ENCODE measurements around the gene THOC5. TPM values are rescaled to one million over a fixed set of nuclear protein-coding genes. Genes with fewer than 3 reads are reported as not detected.
A peak's percentile ranks its signal among the peaks of the same experiment; 100 is the strongest.
"Not testable (repeated sequence)": the region's sequence is repeated elsewhere in the genome, so short reads cannot be mapped to it uniquely, and the experiment has no call there.

Gene THOC5
- total RNA-seq, 2 donors from 2014 or later = 51.4 to 65.9 TPM

DNA sequence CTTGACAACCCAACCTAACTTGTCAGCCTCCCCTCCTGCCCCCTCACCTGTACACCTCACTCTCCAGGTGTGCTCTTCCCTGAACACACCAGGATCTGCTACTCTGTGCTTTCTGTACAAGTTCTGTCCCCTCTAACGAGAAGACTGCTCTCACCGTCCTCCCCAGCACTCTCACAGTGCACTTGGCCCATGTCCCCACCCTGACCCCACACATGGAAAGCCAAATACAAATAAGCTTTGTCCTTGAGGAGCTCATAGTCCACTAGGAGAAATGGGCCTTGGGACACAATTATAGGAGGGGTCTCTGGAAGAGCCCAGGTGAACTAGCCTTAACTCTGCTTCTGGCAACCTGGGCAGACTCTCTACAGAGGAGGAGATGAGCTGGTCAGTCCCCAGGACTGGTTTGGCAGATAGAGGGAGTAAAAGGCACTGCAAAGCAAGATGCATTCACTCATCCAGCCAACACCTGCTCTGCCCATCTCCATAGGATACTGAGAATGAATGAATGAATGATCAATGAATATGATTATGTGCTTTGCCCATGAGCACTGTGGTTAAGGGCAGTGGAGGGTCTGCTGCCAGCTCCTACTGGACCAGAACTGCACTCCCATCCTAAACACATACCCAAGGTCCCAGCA, 17.5 kb upstream of the THOC5 start:
- no peaks in the 10 kb centered on the region for H3K27me3 Mint-ChIP-seq
- no peak overlapping the region for H3K27ac Mint-ChIP-seq
- H3K9me3 Mint-ChIP-seq = no peaks in the 10 kb centered on the region
- H3K4me3 Mint-ChIP-seq = no peak overlapping the region
- ATAC-seq (replicated peaks) = no peak
- peaks cover 25% of the 10 kb centered on the region for H3K36me3 Mint-ChIP-seq (ENCODE audit: low read depth)
- no peaks in the 10 kb centered on the region for H3K4me1 Mint-ChIP-seq

DNA sequence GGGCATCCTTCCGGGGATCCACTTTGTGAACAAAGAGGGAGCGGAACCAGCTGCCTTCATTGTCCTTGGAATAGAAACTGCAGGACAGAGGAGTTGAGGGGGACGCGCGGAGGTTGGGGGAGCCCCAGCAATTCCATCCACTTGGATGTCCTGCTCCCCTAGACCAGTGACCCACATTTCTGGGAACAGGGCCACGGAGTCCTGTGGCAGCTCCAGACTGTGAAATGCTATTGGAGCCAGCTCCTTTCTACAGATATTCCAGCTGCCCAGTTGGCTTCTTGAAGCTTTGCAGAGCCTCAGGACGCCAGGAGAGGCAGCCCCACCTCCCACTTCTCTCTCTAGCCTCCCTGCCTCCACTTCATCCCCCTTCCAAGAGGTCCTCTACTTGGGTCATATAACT, 16.9 kb upstream of the THOC5 start:
- H3K27ac Mint-ChIP-seq = no peak overlapping the region
- no peaks in the 10 kb centered on the region for H3K4me1 Mint-ChIP-seq
- no peaks in the 10 kb centered on the region for H3K27me3 Mint-ChIP-seq
- peaks cover 25% of the 10 kb centered on the region for H3K36me3 Mint-ChIP-seq (ENCODE audit: low read depth)
- no peak overlapping the region for H3K4me3 Mint-ChIP-seq
- no peaks in the 10 kb centered on the region for H3K9me3 Mint-ChIP-seq
- ATAC-seq (replicated peaks) = no peak

DNA sequence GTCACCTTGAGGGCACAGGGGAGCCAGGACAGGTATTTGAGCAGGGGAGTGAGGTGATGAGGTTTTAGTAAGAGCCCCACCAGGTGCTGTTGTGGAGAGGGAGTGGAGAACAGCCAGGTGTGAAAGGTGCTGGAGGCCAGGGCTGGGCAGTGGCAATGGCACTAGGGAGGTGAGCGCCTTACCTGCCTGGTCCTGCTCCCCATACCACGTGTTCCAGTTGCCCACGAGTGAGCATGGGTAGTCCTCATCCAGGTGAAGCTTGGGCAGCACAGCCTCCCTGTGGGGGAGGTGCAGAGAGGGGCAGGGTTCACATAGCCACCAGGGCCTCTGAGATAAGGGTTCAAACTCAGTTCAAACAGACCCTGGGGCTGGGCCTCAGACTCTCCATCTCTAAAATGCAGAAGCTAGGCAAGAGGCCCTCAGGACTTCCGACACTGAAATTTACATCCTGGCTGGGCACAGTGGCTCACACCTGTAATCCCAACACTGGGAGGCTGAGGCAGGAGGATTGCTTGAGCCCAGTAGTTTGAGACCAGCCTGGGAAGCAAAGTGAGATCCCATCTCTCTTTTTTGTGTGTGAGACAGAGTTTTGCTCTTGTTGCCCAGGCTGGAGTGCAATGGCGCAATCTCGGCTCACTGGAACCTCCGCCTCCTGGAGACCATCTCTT, 15.6 kb upstream of the THOC5 start:
- no peak for ATAC-seq (replicated peaks)
- Mint-ChIP-seq H3K4me1 (no peaks in the 10 kb centered on the region), H3K27ac (peak overlapping the region; percentile 19), H3K27me3 (no peaks in the 10 kb centered on the region), H3K4me3 (no peak overlapping the region), H3K36me3 (ENCODE audit: low read depth) (peaks cover 34% of the 10 kb centered on the region), H3K9me3 (no peaks in the 10 kb centered on the region)

DNA sequence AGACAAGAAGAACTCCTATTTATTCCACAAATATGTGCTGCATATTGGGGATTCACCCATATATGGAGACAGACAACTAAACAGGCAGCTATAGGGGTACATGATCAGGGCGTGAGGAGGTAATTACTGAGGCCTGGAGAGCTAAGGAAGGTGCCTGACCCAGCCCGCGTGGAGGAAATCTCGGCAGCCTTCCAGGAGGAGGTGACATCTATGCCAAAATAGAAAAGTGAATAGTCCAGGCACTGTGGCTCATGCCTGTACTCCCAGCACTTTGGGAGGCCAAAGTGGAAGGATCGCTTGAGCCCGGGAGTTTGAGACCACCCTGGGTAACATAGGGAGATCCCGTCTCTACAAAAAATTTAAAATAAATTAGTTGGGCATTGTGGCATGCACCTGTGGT, 13.8 kb upstream of the THOC5 start:
- Mint-ChIP-seq H3K4me1 (no peaks in the 10 kb centered on the region), H3K36me3 (ENCODE audit: low read depth) (peaks cover 45% of the 10 kb centered on the region), H3K27me3 (no peaks in the 10 kb centered on the region), H3K9me3 (no peaks in the 10 kb centered on the region), H3K27ac (no peak overlapping the region), H3K4me3 (no peak overlapping the region)
- ATAC-seq (replicated peaks) = no peak

DNA sequence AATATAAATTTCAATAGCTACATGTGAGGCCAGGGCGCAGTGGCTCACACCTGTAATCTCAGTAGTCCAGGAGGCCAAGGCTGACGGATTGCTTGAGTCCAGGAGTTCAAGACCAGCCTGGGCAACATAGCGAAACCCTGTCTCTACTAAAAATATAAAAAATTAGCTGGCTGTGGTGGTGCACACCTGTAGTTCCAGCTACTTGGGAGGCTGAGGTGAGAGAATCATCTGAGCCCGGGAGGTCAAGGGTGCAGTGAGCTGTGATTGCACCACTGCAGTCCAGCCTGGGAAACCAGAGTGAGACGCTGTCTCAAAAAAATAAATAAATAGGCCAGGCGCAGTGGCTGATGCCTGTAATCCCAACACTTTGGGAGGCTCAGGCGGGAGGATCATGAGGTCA, 13.0 kb upstream of the THOC5 start:
- H3K27me3 Mint-ChIP-seq = not testable (repeated sequence)
- H3K36me3 Mint-ChIP-seq (ENCODE audit: low read depth) = peaks cover 53% of the 10 kb centered on the region

DNA sequence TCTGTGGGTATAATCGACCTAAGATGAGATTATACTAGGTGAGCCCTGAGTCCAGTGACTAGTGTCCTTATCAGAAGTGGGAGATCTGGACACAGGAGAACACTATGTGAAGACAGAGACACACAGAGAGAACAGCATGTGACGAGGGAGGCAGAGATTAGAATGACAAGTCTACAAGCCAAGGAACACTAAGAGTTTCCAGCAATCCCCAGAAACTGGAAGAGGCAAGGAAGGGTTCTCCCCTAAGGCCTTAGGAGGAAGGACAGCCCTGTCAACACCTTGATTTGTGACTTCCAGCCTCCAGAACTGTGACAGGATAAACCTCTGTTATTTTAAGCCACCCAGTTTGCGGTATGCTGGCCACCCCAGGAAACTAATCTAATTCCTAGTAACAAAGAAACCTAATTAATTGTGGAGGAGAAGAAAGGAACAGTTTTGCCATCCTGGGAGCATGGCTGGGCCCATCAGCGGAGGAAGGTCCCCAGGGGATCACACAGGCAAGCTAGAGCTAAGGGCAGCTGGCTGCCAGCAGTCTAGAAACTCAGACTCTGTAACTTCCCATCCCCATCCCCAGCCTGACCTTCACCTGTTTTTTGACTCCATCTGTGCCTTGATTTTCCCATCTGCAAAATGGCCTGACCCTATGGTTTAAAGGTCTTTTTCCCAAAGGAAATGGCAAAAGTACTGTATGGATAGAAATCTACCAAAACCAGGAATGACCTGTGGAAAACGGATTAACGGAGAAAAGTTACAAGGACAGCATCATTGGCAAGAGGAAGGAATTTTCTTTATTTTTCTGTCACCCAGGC, 10.3 kb upstream of the THOC5 start:
- ATAC-seq (replicated peaks) = no peak
- no peak overlapping the region for H3K27ac Mint-ChIP-seq
- H3K36me3 Mint-ChIP-seq (ENCODE audit: low read depth) = peaks cover 58% of the 10 kb centered on the region
- no peaks in the 10 kb centered on the region for H3K4me1 Mint-ChIP-seq
- no peaks in the 10 kb centered on the region for H3K9me3 Mint-ChIP-seq
- no peaks in the 10 kb centered on the region for H3K27me3 Mint-ChIP-seq
- no peak overlapping the region for H3K4me3 Mint-ChIP-seq

More for the DNA sequence above, 13.0 kb upstream of the THOC5 start:
- not testable (repeated sequence) for ATAC-seq (replicated peaks); H3K4me3 Mint-ChIP-seq; H3K27ac Mint-ChIP-seq; H3K9me3 Mint-ChIP-seq; H3K4me1 Mint-ChIP-seq

DNA sequence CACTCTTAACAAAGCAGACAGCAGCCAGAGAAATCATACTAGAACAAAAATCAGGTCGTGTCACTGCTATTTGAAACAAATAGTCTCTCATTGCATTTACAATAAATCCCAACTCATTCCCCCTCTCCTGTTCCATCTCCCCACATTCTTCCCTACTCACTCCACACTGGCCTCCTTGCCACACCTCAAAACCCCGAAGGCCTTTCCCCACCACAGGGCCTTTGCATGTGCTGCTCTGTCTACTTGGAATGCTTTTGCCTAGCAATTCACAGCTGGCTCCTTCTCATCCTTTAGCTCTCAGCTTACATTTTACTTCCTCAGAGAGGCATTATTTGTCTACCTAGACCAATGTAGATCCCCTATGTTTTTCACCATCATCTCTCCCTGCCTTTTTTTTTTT, 6.3 kb upstream of the THOC5 start:
- H3K9me3 Mint-ChIP-seq = no peaks in the 10 kb centered on the region
- no peaks in the 10 kb centered on the region for H3K27me3 Mint-ChIP-seq
- ATAC-seq (replicated peaks) = no peak
- peak overlapping the region; percentile 34 for H3K27ac Mint-ChIP-seq
- no peaks in the 10 kb centered on the region for H3K4me1 Mint-ChIP-seq
- H3K36me3 Mint-ChIP-seq (ENCODE audit: low read depth) = peaks cover 77% of the 10 kb centered on the region
- H3K4me3 Mint-ChIP-seq = no peak overlapping the region

DNA sequence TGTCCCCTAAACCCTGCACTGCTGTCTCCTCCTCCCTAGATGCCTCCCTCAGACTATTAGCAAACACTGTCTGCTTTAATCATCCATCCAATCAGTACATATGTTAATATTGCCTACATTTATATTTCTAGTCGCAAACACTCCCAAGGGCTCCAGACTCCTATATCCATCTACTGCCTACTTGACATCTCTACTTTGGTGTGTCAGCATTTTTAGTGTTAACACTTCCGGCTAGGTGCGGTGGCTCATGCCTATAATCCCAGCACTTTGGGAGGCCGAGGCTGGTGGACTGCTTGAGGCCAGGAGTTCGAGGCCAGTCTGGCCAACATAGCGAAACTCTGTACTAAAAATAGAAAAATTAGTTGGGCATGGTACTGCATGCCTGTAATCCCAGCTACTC, 5.5 kb upstream of the THOC5 start:
- Mint-ChIP-seq H3K27ac (no peak overlapping the region), H3K36me3 (ENCODE audit: low read depth) (peaks cover 68% of the 10 kb centered on the region), H3K9me3 (no peaks in the 10 kb centered on the region), H3K4me1 (no peaks in the 10 kb centered on the region), H3K4me3 (no peak overlapping the region), H3K27me3 (no peaks in the 10 kb centered on the region)
- no peak for ATAC-seq (replicated peaks)

DNA sequence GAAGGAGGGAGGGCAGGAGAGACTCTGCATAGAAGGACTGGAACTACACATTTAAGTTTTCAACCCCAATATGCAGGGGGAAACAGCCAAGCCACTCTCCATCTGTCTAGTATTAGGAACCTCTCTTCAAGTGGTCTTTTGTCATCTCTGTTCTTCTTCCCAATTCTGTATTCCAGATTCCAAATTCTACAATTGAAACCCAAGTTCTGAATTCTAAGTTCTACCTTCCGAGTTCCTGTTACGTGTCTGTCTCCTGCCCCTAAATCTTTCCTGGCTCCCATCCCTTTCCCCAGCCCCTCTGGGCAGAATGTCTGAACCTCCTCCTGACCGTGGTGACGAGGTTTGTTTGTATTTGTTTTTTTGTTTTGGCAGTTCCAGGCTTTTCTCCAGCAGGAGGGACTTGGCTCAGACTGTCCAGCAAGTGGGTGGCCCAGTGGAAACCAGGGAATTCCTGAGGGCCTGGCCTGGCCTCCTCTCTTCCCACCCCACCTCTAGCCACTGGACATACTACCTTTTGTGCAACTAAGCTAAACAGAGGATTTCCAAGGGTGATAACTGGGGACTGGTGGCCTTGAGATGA, 1.6 kb upstream of the THOC5 start:
- Mint-ChIP-seq H3K27me3 (no peaks in the 10 kb centered on the region), H3K36me3 (ENCODE audit: low read depth) (peaks cover 47% of the 10 kb centered on the region), H3K4me3 (peak overlapping the region; percentile 84), H3K4me1 (peaks cover 5% of the 10 kb centered on the region), H3K9me3 (no peaks in the 10 kb centered on the region), H3K27ac (peak overlapping the region; percentile 90)
- no peak for ATAC-seq (replicated peaks)

DNA sequence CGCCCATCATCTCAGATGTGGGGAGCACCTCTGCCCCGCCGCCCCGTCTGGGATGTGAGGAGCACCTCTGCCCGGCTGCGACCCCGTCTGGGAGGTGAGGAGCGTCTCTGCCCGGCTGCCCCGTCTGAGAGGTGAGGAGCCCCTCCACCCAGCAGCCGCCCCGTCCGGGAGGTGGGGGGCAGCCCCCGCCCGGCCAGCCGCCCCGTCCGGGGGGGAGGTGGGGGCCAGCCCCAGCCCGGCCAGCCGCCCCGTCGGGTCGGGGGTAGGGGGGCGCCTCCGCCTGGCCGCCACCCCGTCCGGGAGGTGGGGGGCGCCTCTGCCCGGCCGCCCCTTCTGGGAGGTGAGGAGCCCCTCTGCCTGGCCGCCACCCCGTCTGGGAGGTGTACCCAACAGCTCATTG, 1.2 kb downstream of the THOC5 start:
- Mint-ChIP-seq H3K4me3 (peak overlapping the region; percentile 84), H3K27ac (peak overlapping the region; percentile 90), H3K36me3 (ENCODE audit: low read depth) (peaks cover 47% of the 10 kb centered on the region), H3K4me1 (peaks cover 14% of the 10 kb centered on the region)
- not testable (repeated sequence) for H3K27me3 Mint-ChIP-seq; ATAC-seq (replicated peaks); H3K9me3 Mint-ChIP-seq

DNA sequence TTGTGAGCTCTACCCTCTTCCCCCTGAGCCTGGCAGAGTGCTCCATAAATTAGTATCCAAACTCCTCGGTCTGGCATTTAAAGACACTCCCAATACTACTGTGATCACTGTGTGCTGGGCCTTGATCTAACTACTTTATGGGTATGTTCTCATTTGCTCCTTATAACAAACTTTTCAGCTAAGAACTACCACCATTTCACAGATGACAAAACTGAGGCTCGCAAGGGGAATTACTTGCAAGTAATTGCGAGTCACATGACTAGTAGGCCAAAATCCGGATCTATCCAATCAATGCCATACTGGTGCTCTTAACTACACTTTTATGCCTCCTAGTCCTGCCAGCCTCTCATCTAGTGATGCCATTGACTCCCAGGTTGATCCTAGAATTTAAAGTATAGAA, 3.6 kb downstream of the THOC5 start:
- Mint-ChIP-seq H3K4me3 (no peak overlapping the region), H3K27me3 (no peaks in the 10 kb centered on the region), H3K4me1 (peaks cover 14% of the 10 kb centered on the region), H3K9me3 (no peaks in the 10 kb centered on the region), H3K36me3 (ENCODE audit: low read depth) (peaks cover 50% of the 10 kb centered on the region), H3K27ac (peak overlapping the region; percentile 7)
- no peak for ATAC-seq (replicated peaks)

DNA sequence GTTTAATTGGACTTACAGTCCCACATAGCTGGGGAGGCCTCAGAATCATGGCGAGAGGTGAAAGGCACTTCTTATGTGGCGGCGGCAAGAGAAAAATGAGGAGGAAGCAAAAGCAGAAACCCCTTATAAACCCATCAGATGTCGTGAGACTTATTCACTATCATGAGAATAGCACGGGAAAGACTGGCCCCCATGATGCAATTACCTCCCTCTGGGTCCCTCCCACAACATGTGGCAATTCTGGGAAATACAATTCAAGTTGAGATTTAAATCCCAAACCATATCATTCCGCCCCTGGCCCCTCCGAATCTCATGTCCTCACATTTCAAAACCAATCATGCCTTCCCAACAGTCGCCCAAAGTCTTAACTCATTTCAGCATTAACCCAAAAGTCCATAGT, 8.5 kb downstream of the THOC5 start:
- not testable (repeated sequence) for H3K4me3 Mint-ChIP-seq; H3K4me1 Mint-ChIP-seq; H3K27me3 Mint-ChIP-seq; ATAC-seq (replicated peaks); H3K9me3 Mint-ChIP-seq
- Mint-ChIP-seq H3K36me3 (ENCODE audit: low read depth) (peaks cover 95% of the 10 kb centered on the region), H3K27ac (peak overlapping the region; percentile 44)

DNA sequence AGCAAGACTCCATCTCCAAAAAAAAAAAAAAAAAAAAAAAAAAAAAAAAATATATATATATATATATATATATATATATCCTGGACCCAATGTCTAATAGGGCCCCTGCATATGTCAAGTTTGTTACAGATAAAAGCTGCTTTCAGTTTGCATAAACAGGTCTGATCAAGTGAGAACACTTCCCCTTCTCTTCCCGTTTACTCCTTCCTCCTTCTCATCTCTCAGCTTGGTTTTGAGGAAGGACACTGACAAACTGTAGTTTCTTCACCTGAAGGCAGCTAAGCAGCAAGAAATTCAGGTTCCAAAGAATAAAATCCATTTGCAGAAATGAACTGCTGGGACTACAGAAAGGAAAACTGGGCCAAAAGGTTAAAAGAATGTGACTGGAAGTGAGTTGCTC, 11.7 kb downstream of the THOC5 start:
- ATAC-seq (replicated peaks) = no peak
- Mint-ChIP-seq H3K9me3 (no peaks in the 10 kb centered on the region), H3K36me3 (ENCODE audit: low read depth) (peaks cover 95% of the 10 kb centered on the region), H3K27me3 (no peaks in the 10 kb centered on the region), H3K27ac (no peak overlapping the region), H3K4me3 (no peak overlapping the region), H3K4me1 (peaks cover 6% of the 10 kb centered on the region)

DNA sequence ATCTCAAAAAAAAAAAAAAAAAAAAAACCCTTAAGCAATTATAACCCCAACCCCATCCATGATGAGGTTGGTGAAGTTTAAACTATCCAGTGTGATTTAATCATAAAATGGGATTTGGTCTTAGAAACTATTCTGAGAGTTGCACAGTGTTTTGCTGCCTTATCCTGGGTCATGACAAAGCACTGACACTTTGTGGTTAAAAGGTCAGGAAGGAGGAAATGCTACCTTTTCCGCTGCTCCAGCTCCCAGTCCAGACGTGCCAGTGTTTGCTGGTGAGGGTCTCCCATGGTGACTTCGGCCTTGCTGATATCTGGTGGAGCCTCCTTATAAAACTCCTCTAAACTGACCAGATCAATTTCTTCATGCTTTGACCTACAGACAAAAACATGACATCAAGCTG, 14.5 kb downstream of the THOC5 start:
- Mint-ChIP-seq H3K9me3 (no peaks in the 10 kb centered on the region), H3K4me1 (peaks cover 6% of the 10 kb centered on the region), H3K27me3 (no peaks in the 10 kb centered on the region), H3K4me3 (no peak overlapping the region), H3K36me3 (ENCODE audit: low read depth) (peaks cover 98% of the 10 kb centered on the region), H3K27ac (no peak overlapping the region)
- ATAC-seq (replicated peaks) = no peak

DNA sequence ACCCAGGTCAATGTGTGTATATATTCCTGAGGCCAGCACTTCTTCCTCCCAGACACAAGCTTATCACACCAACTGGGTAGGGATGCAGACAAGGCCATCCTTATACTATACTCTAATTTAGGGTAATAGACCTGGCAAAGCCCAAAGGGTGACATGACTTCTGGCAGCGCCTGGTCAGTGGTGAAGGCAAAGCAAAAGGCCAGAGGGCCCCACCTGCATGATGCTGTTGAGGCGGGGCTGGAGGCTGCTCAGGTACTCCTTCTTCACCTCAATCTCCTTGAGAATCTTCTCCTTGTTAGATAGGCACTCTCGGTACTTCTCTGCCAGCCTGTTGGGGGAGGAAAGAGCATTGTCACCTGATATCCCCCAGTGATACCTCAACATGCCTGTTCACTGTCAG, 17.1 kb downstream of the THOC5 start:
- Mint-ChIP-seq H3K9me3 (no peaks in the 10 kb centered on the region), H3K4me3 (no peak overlapping the region), H3K27me3 (no peaks in the 10 kb centered on the region), H3K27ac (no peak overlapping the region), H3K36me3 (ENCODE audit: low read depth) (peaks cover 99% of the 10 kb centered on the region), H3K4me1 (peaks cover 6% of the 10 kb centered on the region)
- ATAC-seq (replicated peaks) = no peak

Data from activated T-helper 17 cell treated with anti-CD3 and anti-CD28 coated beads, Interleukin-2, amount 50 U/mL, for 72 hours (primary cell).